HG03064 (cell line): ENCODE results near the gene PLXNA1.

Source experiments
- ATAC-seq: cut with Tn5 transposase; IDR thresholded peaks from one replicate; pipeline ENCODE4 v1.9.1; 2021; ENCODE audit warnings: low read depth; ENCODE audit not compliant: unreplicated experiment

PLXNA1 gene

GRCh38 chr3:126952261-126952982, 30.5 kb upstream of the PLXNA1 start:
- no peak for ATAC-seq

GRCh38 chr3:126952983-126953660, 29.8 kb upstream of the PLXNA1 start:
- ATAC-seq = no peak

GRCh38 chr3:126954141-126954842, 28.6 kb upstream of the PLXNA1 start:
- ATAC-seq = peak; percentile 51

- ATAC-seq = peak; percentile 72
These were observed 27.7 kb upstream of the PLXNA1 start for GRCh38 chr3:126955004-126955790.

DNA sequence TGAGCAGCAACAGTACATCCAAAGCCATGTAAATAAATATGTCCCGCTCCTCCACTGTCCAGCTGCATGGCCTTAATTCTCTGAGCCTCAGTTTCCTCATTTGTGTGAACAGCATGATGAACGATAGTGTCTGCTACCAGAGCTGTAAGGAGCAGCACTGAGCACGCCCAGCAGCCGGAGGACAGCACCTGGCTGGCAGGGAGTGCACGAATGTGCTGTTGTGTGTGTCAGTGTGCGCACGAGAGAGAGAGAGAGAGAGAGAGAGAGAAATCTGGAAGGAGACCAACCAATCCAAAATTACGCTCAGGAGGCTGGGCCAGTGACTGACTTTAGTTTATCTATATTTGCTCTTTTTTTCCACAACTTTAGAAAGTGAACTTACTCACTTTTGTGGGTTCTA, 26.6 kb upstream of the PLXNA1 start:
- ATAC-seq = no peak

- ATAC-seq = no peak
These were observed 25.9 kb upstream of the PLXNA1 start for GRCh38 chr3:126956866-126957650.

DNA sequence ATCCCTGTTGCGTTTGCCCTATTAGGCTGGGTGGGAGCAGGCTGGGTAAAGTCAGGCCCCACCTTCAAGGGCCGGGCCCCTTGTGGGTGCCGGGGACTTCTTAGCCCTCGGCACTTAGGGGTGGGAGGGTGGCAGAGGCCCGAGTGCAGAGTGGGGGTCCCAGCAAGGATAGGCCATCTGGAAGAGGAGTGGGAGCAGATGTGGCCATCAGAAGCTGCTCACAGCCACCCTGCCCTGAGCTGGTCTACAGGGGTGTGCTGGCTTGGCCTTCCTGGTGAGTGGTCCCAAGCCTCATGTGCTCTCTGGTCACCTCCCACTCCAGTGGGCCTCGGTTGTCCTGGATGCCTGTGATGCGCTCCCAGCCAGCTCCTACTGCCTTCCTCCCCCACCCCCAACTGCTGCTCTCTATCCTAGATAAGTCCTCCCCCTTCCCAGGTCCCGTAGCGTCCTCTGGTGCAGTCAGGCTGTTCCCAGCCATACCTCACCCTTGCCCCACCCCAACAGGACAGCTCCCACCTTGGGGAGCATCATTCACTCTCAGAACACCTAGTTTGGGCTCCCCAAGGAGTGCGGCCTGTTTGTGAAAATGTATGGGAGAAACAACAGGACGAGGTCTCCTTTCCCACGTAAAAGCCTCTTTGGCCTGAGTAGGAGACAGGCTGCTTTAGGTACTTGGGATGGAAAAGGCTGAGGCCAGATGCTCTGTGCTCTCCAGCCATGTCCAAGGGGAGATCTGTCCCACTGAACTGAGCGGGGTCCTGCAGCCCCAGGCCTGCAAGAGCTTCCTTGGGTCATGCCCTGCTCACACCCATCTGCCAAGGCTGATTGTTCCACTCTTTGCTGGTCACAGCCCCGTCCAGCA, 24.9 kb upstream of the PLXNA1 start:
- ATAC-seq = no peak

- no peak for ATAC-seq
These were observed 24.3 kb upstream of the PLXNA1 start for GRCh38 chr3:126958638-126959085.

GRCh38 chr3:126959136-126959920, 23.6 kb upstream of the PLXNA1 start:
- ATAC-seq = no peak

- ATAC-seq = no peak
These were observed 22.9 kb upstream of the PLXNA1 start for GRCh38 chr3:126959921-126960603.

DNA sequence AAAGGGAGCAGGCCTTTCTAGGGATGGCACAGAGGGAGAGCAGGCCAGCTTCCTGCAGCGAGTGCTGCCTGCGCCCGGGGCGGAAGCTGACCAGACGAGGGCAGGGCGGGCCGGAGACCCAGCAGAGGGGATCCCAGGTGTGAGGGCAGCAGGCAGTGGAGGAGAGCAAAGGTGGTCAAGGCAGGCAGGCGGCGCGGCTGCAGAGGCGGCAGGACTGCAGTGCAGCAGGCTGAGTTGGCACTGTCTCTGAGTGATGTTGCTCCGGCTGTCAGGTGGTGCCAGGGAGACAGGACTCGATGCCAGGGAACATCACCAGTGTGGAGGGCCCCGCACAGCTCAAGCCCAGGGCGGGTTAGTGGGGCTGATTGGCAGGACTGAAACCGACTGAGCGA, 22.3 kb upstream of the PLXNA1 start:
- ATAC-seq = no peak

DNA sequence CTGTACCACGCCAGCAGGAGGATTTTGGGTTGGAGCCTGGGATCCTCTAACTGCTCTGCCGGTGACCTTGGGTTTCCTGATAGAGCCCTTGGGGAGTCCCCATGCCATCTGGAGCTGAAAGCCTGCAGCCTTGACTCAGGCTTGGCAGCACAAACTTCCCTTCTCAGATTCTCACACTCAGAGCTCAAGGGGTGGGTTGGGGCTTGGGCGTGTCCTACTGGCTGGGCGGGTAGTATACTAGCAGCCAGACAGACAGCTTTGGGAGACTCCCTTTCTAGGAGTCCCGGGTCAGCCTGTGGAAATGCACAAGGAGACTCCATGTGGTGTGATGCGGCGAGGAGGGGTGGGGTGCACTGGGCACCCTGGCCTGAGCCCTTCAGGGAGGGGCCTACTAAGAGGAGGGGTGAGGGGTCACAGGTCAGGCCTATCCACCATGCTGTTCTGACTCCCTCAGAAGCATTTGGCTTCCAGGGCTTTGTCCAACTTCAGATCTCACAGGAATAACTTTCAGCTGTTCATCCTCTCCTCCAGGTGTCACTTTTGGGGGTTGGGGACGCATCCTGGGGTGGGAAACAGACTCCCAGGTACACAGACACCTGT, 21.6 kb upstream of the PLXNA1 start:
- ATAC-seq = no peak

- ATAC-seq = no peak
These were observed 21.0 kb upstream of the PLXNA1 start for GRCh38 chr3:126961791-126962461.

- no peak for ATAC-seq
These were observed 20.2 kb upstream of the PLXNA1 start for GRCh38 chr3:126962756-126963155.

DNA sequence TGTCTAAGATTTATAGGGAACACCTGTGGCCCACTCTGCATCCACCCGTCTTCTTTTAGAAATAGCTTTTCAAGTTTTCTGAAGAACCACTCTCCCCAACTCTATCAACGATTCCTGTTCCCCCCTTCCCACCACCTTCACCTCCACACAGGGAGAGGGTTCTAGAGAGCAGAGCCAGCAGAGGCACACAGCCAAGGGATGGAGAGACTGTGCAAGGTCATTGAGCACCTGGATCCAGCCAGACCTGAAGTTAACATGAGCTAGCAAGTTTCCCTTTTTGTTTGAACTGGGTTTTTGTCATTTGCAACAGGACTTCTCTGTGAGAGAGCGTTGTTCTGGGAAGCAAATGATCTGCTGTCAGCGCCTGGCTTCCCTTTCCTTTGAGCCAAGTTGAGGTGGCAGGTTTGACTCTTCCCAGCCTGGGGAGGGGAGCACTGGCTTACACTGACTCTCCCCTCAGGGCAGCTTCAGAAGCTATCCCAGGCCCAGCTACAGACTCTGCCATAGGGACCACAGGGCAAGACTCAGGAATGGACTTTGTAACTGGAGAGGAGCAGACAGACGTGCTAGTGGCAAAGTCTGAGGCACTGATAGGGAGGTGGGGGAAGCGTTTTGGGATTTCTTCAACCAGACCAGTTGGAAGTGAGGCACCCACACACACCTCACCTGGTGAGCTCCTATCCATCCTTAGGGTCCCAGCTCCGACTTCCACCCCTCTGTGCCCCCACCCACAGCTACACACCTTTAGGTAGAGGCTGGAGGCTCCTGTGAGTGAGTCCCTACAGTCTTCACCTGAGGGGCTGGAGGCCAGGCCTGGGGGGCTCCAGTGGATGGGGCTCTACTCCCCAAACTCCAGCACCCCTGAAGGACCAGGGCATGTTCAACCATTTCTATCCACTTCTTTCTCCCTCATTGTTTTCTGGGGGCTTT, 19.4 kb upstream of the PLXNA1 start:
- ATAC-seq = no peak

- ATAC-seq = no peak
These were observed 18.7 kb upstream of the PLXNA1 start for GRCh38 chr3:126964261-126964660.
